Measurements from ENCODE around the gene ADGRL3.

DNA sequence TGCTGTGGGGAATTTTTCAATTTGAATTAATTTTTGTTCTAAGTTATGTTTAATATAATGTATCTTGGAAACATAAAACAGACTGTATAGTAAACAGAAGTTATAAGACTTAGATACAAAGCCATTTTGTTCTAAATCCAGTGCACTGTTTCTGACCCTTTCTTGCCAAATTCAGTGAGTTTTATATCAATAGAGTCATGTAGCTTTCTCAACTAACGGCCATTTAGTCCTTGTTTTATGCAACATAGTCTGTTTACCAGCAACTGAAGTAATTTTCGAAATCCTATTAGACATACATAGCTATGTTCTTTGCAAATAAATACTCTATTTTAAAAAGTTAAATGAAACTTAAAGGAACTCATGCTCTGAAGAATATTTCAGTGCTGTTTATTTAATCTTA is 242.8 kb downstream of the ADGRL3 start:
- TF ChIP-seq, protein P1, sequence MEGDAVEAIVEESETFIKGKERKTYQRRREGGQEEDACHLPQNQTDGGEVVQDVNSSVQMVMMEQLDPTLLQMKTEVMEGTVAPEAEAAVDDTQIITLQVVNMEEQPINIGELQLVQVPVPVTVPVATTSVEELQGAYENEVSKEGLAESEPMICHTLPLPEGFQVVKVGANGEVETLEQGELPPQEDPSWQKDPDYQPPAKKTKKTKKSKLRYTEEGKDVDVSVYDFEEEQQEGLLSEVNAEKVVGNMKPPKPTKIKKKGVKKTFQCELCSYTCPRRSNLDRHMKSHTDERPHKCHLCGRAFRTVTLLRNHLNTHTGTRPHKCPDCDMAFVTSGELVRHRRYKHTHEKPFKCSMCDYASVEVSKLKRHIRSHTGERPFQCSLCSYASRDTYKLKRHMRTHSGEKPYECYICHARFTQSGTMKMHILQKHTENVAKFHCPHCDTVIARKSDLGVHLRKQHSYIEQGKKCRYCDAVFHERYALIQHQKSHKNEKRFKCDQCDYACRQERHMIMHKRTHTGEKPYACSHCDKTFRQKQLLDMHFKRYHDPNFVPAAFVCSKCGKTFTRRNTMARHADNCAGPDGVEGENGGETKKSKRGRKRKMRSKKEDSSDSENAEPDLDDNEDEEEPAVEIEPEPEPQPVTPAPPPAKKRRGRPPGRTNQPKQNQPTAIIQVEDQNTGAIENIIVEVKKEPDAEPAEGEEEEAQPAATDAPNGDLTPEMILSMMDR (IDR thresholded peaks at IDR 0.05): no peak
- TF ChIP-seq POLR2AphosphoS5 (IDR thresholded peaks at IDR 0.05): no peak

All from transverse colon (tissue), 4 donors.